ENCODE results near the gene GRAP2.
"Not testable (repeated sequence)": the region's sequence is repeated elsewhere in the genome, so short reads cannot be mapped to it uniquely, and the experiment has no call there.

The GRAP2 gene

GRCh38 chr22:39901565-39902146, 772 bp downstream of the GRAP2 start:
- Histone ChIP-seq H3K9me3 (replicated peaks; ENCODE audit: low read length) (no peaks in the 10 kb centered on the region), H3K4me3 (ENCODE audit: low read length) (no peak overlapping the region), H3K4me1 (ENCODE audit: control insufficient read depth, insufficient read depth, low read length) (no peaks in the 10 kb centered on the region), H3K9ac (ENCODE audit: low read depth, low read length) (no peak overlapping the region), H3K27me3 (ENCODE audit: control insufficient read depth, insufficient read depth, low read length) (peaks cover 61% of the 10 kb centered on the region), H3K36me3 (ENCODE audit: insufficient read depth, low read length) (no peaks in the 10 kb centered on the region), H3K4me2 (ENCODE audit: low read length) (no peak overlapping the region)

GRCh38 chr22:39904024-39904423, 3.1 kb downstream of the GRAP2 start:
- H3K36me3 ChIP-seq (ENCODE audit: insufficient read depth, low read length); H3K4me1 ChIP-seq (ENCODE audit: control insufficient read depth, insufficient read depth, low read length); H3K4me3 ChIP-seq (ENCODE audit: low read length); H3K9me3 ChIP-seq (replicated peaks; ENCODE audit: low read length); H3K4me2 ChIP-seq (ENCODE audit: low read length); H3K9ac ChIP-seq (ENCODE audit: low read depth, low read length): not testable (repeated sequence)
- H3K27me3 ChIP-seq (ENCODE audit: control insufficient read depth, insufficient read depth, low read length), result peaks cover 59% of the 10 kb centered on the region

GRCh38 chr22:39904862-39905261, 4.0 kb downstream of the GRAP2 start:
- H3K27me3 ChIP-seq (ENCODE audit: control insufficient read depth, insufficient read depth, low read length), result peaks cover 53% of the 10 kb centered on the region
- no peaks in the 10 kb centered on the region for H3K36me3 ChIP-seq (ENCODE audit: insufficient read depth, low read length)
- H3K4me2 ChIP-seq (ENCODE audit: low read length), result no peak overlapping the region
- no peaks in the 10 kb centered on the region for H3K4me1 ChIP-seq (ENCODE audit: control insufficient read depth, insufficient read depth, low read length)
- H3K4me3 ChIP-seq (ENCODE audit: low read length), result no peak overlapping the region
- no peak overlapping the region for H3K9ac ChIP-seq (ENCODE audit: low read depth, low read length)
- H3K9me3 ChIP-seq (replicated peaks; ENCODE audit: low read length), result no peaks in the 10 kb centered on the region

- Histone ChIP-seq H3K4me3 (ENCODE audit: low read length) (no peak overlapping the region), H3K9me3 (replicated peaks; ENCODE audit: low read length) (no peaks in the 10 kb centered on the region), H3K36me3 (ENCODE audit: insufficient read depth, low read length) (no peaks in the 10 kb centered on the region), H3K4me2 (ENCODE audit: low read length) (no peak overlapping the region), H3K9ac (ENCODE audit: low read depth, low read length) (no peak overlapping the region), H3K27me3 (ENCODE audit: control insufficient read depth, insufficient read depth, low read length) (peaks cover 45% of the 10 kb centered on the region), H3K4me1 (ENCODE audit: control insufficient read depth, insufficient read depth, low read length) (no peaks in the 10 kb centered on the region)
Measured at GRCh38 chr22:39905687-39906086, 4.8 kb downstream of the GRAP2 start.

- no peaks in the 10 kb centered on the region for H3K9me3 ChIP-seq (replicated peaks; ENCODE audit: low read length)
- H3K36me3 ChIP-seq (ENCODE audit: insufficient read depth, low read length), result no peaks in the 10 kb centered on the region
- H3K4me3 ChIP-seq (ENCODE audit: low read length), result no peak overlapping the region
- no peak overlapping the region for H3K9ac ChIP-seq (ENCODE audit: low read depth, low read length)
- no peak overlapping the region for H3K4me2 ChIP-seq (ENCODE audit: low read length)
- H3K4me1 ChIP-seq (ENCODE audit: control insufficient read depth, insufficient read depth, low read length), result no peaks in the 10 kb centered on the region
- H3K27me3 ChIP-seq (ENCODE audit: control insufficient read depth, insufficient read depth, low read length), result peaks cover 40% of the 10 kb centered on the region
Measured at GRCh38 chr22:39906207-39906606, 5.3 kb downstream of the GRAP2 start.

- no peaks in the 10 kb centered on the region for H3K36me3 ChIP-seq (ENCODE audit: insufficient read depth, low read length)
- no peak overlapping the region for H3K4me2 ChIP-seq (ENCODE audit: low read length)
- H3K27me3 ChIP-seq (ENCODE audit: control insufficient read depth, insufficient read depth, low read length), result peaks cover 35% of the 10 kb centered on the region
- no peak overlapping the region for H3K4me3 ChIP-seq (ENCODE audit: low read length)
- H3K4me1 ChIP-seq (ENCODE audit: control insufficient read depth, insufficient read depth, low read length), result no peaks in the 10 kb centered on the region
- H3K9me3 ChIP-seq (replicated peaks; ENCODE audit: low read length), result no peaks in the 10 kb centered on the region
- H3K9ac ChIP-seq (ENCODE audit: low read depth, low read length), result no peak overlapping the region
Measured at GRCh38 chr22:39907047-39907446, 6.2 kb downstream of the GRAP2 start.

GRCh38 chr22:39907605-39908097, 6.8 kb downstream of the GRAP2 start:
- H3K4me1 ChIP-seq (ENCODE audit: control insufficient read depth, insufficient read depth, low read length), result no peaks in the 10 kb centered on the region
- H3K9ac ChIP-seq (ENCODE audit: low read depth, low read length), result no peak overlapping the region
- H3K9me3 ChIP-seq (replicated peaks; ENCODE audit: low read length), result no peaks in the 10 kb centered on the region
- no peak overlapping the region for H3K4me2 ChIP-seq (ENCODE audit: low read length)
- no peak overlapping the region for H3K4me3 ChIP-seq (ENCODE audit: low read length)
- peaks cover 35% of the 10 kb centered on the region for H3K27me3 ChIP-seq (ENCODE audit: control insufficient read depth, insufficient read depth, low read length)
- no peaks in the 10 kb centered on the region for H3K36me3 ChIP-seq (ENCODE audit: insufficient read depth, low read length)

- H3K27me3 ChIP-seq (ENCODE audit: control insufficient read depth, insufficient read depth, low read length), result peaks cover 31% of the 10 kb centered on the region
- no peaks in the 10 kb centered on the region for H3K9me3 ChIP-seq (replicated peaks; ENCODE audit: low read length)
- H3K4me2 ChIP-seq (ENCODE audit: low read length), result no peak overlapping the region
- H3K36me3 ChIP-seq (ENCODE audit: insufficient read depth, low read length), result no peaks in the 10 kb centered on the region
- no peak overlapping the region for H3K9ac ChIP-seq (ENCODE audit: low read depth, low read length)
- no peaks in the 10 kb centered on the region for H3K4me1 ChIP-seq (ENCODE audit: control insufficient read depth, insufficient read depth, low read length)
- H3K4me3 ChIP-seq (ENCODE audit: low read length), result no peak overlapping the region
Measured at GRCh38 chr22:39908136-39908535, 7.3 kb downstream of the GRAP2 start.

- no peak overlapping the region for H3K4me2 ChIP-seq (ENCODE audit: low read length)
- peaks cover 37% of the 10 kb centered on the region for H3K27me3 ChIP-seq (ENCODE audit: control insufficient read depth, insufficient read depth, low read length)
- H3K9ac ChIP-seq (ENCODE audit: low read depth, low read length), result no peak overlapping the region
- no peaks in the 10 kb centered on the region for H3K9me3 ChIP-seq (replicated peaks; ENCODE audit: low read length)
- H3K4me3 ChIP-seq (ENCODE audit: low read length), result no peak overlapping the region
- H3K36me3 ChIP-seq (ENCODE audit: insufficient read depth, low read length), result no peaks in the 10 kb centered on the region
- H3K4me1 ChIP-seq (ENCODE audit: control insufficient read depth, insufficient read depth, low read length), result no peaks in the 10 kb centered on the region
Measured at GRCh38 chr22:39908737-39909136, 7.9 kb downstream of the GRAP2 start.

GRCh38 chr22:39910876-39911613, 10.2 kb downstream of the GRAP2 start:
- H3K9ac ChIP-seq (ENCODE audit: low read depth, low read length), result no peak overlapping the region
- no peaks in the 10 kb centered on the region for H3K9me3 ChIP-seq (replicated peaks; ENCODE audit: low read length)
- H3K27me3 ChIP-seq (ENCODE audit: control insufficient read depth, insufficient read depth, low read length), result peaks cover 51% of the 10 kb centered on the region
- H3K4me3 ChIP-seq (ENCODE audit: low read length), result no peak overlapping the region
- no peak overlapping the region for H3K4me2 ChIP-seq (ENCODE audit: low read length)
- no peaks in the 10 kb centered on the region for H3K4me1 ChIP-seq (ENCODE audit: control insufficient read depth, insufficient read depth, low read length)
- H3K36me3 ChIP-seq (ENCODE audit: insufficient read depth, low read length), result no peaks in the 10 kb centered on the region

- peaks cover 5% of the 10 kb centered on the region for H3K4me1 ChIP-seq (ENCODE audit: control insufficient read depth, insufficient read depth, low read length)
- H3K27me3 ChIP-seq (ENCODE audit: control insufficient read depth, insufficient read depth, low read length), result peaks cover 58% of the 10 kb centered on the region
- H3K9me3 ChIP-seq (replicated peaks; ENCODE audit: low read length), result no peaks in the 10 kb centered on the region
- no peaks in the 10 kb centered on the region for H3K36me3 ChIP-seq (ENCODE audit: insufficient read depth, low read length)
- no peak overlapping the region for H3K4me3 ChIP-seq (ENCODE audit: low read length)
- no peak overlapping the region for H3K4me2 ChIP-seq (ENCODE audit: low read length)
- no peak overlapping the region for H3K9ac ChIP-seq (ENCODE audit: low read depth, low read length)
Measured at GRCh38 chr22:39913321-39913720, 12.4 kb downstream of the GRAP2 start.

GRCh38 chr22:39913886-39914285, 13.0 kb downstream of the GRAP2 start:
- H3K27me3 ChIP-seq (ENCODE audit: control insufficient read depth, insufficient read depth, low read length), result peaks cover 60% of the 10 kb centered on the region
- H3K9me3 ChIP-seq (replicated peaks; ENCODE audit: low read length), result no peaks in the 10 kb centered on the region
- no peak overlapping the region for H3K4me2 ChIP-seq (ENCODE audit: low read length)
- peaks cover 5% of the 10 kb centered on the region for H3K4me1 ChIP-seq (ENCODE audit: control insufficient read depth, insufficient read depth, low read length)
- no peak overlapping the region for H3K9ac ChIP-seq (ENCODE audit: low read depth, low read length)
- no peaks in the 10 kb centered on the region for H3K36me3 ChIP-seq (ENCODE audit: insufficient read depth, low read length)
- no peak overlapping the region for H3K4me3 ChIP-seq (ENCODE audit: low read length)

Data from skeletal muscle satellite cell (primary cell).